K562 (cell line): ENCODE measurements around the gene TOR1AIP2. TPM values are rescaled to one million over a fixed set of nuclear protein-coding genes. Genes with fewer than 3 reads are reported as not detected.

Experiments
- ATF3 ChIP-seq, 2 experiments: fragments of 450-650 bp in 1 of 2; sonication (generic) in 1 of 2; formaldehyde crosslinking in 1 of 2; IDR thresholded peaks in 1 of 2; conservative IDR thresholded peaks in 1 of 2; 2 replicates each; pipeline versions ENCODE4 v1.6.1 to v1.8.1; 2016 to 2023; ENCODE audit warnings: mild to moderate bottlenecking in 2 of 2, moderate library complexity in 2 of 2, inconsistent platforms in 1 of 2, missing genetic modification reagents in 1 of 2
- FOXJ2 ChIP-seq: fragments of 200-800 bp; sonication (Bioruptor generic); IDR thresholded peaks from 2 replicates; pipeline ENCODE4 v1.6.1; 2016; ENCODE audit warnings: missing genetic modification characterization, missing compliant biosample characterization
- NFATC3 ChIP-seq: fragments of 450-650 bp; IDR thresholded peaks from 2 replicates; pipeline ENCODE4 v1.6.1; 2017; ENCODE audit warnings: mild to moderate bottlenecking
- NFIX ChIP-seq: fragments of 250-450 bp; sonication (Bioruptor Pico); IDR thresholded peaks from 2 replicates; pipeline ENCODE4 v1.4.0; 2020; ENCODE audit warnings: low read depth, mild to moderate bottlenecking, moderate library complexity
- PKNOX1 ChIP-seq: fragments of 450-650 bp; IDR thresholded peaks from 2 replicates; pipeline ENCODE4 v1.6.1; 2016
- POLR2H ChIP-seq: IDR thresholded peaks from 2 replicates; pipeline ENCODE4 v1.6.1; 2016; ENCODE audit warnings: missing genetic modification characterization, low read depth, mild to moderate bottlenecking, control low read depth, missing compliant biosample characterization, moderate library complexity
- RAD21 ChIP-seq, 2 experiments: fragments of 250-450 bp in 1 of 2; fragments of 450-650 bp in 1 of 2; sonication (Bioruptor Pico) in 1 of 2; formaldehyde crosslinking in 1 of 2; IDR thresholded peaks in 1 of 2; conservative IDR thresholded peaks in 1 of 2; 2 replicates each; pipeline versions ENCODE4 v1.4.0 to v1.8.0; 2020 to 2022; ENCODE audit warnings: mild to moderate bottlenecking in 2 of 2, moderate library complexity in 1 of 2
- REST ChIP-seq, 2 experiments: fragments of 450-650 bp; formaldehyde crosslinking in 1 of 2; IDR thresholded peaks; 2 replicates each; pipeline versions ENCODE4 v1.4.0 to v1.6.1; 2014 to 2020; ENCODE audit warnings: mild to moderate bottlenecking in 2 of 2, borderline replicate concordance in 1 of 2, low read depth in 1 of 2
- SMAD3 ChIP-seq: fragments of 450-650 bp; formaldehyde crosslinking; conservative IDR thresholded peaks from 2 replicates; pipeline ENCODE4 v1.4.0; 2020; ENCODE audit warnings: mild to moderate bottlenecking
- TAF7 ChIP-seq: fragments of 450-650 bp; IDR thresholded peaks from 2 replicates; pipeline ENCODE4 v1.6.1; 2016; ENCODE audit warnings: missing genetic modification characterization, missing compliant biosample characterization
- THAP7 ChIP-seq: fragments of 250-450 bp; sonication (Bioruptor Pico); IDR thresholded peaks from 2 replicates; pipeline ENCODE4 v1.5.0; 2021
- U2AF1 ChIP-seq: fragments of 200-400 bp; formaldehyde crosslinking; optimal IDR thresholded peaks from 2 replicates; pipeline ENCODE3; 2017; ENCODE audit warnings: mild to moderate bottlenecking, low read depth, low read length, moderate library complexity
- ZBTB17 ChIP-seq: fragments of 450-650 bp; formaldehyde crosslinking; IDR thresholded peaks from 2 replicates; pipeline ENCODE4 v1.4.0; 2020; ENCODE audit warnings: mild to moderate bottlenecking
- ZNF175 ChIP-seq: fragments of 200-800 bp; sonication (Bioruptor generic); IDR thresholded peaks from 2 replicates; pipeline ENCODE4 v1.6.1; 2016; ENCODE audit warnings: low read depth, mild to moderate bottlenecking, missing genetic modification characterization, missing compliant biosample characterization
- ZNF644 ChIP-seq: fragments of 200-800 bp; sonication (Bioruptor generic); IDR thresholded peaks from 2 replicates; pipeline ENCODE4 v1.6.1; 2016; ENCODE audit warnings: low read depth, missing genetic modification characterization, missing compliant biosample characterization
- ZNF778 ChIP-seq: fragments of 450-650 bp; formaldehyde crosslinking; IDR thresholded peaks from 2 replicates; pipeline ENCODE4 v1.4.0; 2020; ENCODE audit warnings: mild to moderate bottlenecking, moderate library complexity
- polyA plus RNA-seq, 8 experiments: library from polyadenylated mRNA; depleted of rRNA in 4 of 8; stranded (reverse) in 5 of 8; unstranded in 3 of 8; fragments of >200 nt; fragmentation: Nextera tagmentation in 2 of 8; fragmentation: Illumina TruSeq in 1 of 8; extraction: Ambion mirVana in 2 of 8; extraction: Trizol in 1 of 8; gene quantifications; 2 replicates each; pipeline versions ENCODE4 v1.2.1 to v1.2.3, GENCODE V29; 2011 to 2014; ENCODE audit warnings: inconsistent platforms in 1 of 8, missing spikeins in 1 of 8
- total RNA-seq, 7 experiments: library from RNA; depleted of rRNA in 6 of 7; stranded (reverse); fragments of >200 nt in 6 of 7; fragmentation: Illumina TruSeq in 2 of 7; extraction: Trizol in 2 of 7; gene quantifications; 2 replicates each; pipeline versions ENCODE4 v1.2.1 to v1.2.3, GENCODE V29; 2011 to 2021; ENCODE audit warnings: low replicate concordance in 1 of 7

Gene TOR1AIP2
- total and polyA plus RNA-seq, 9 of the 15 experiments (the other 6 are each of a cell fraction or from before 2014, with no cell fraction given), result 16.7 to 122 (median 41.4) TPM

- TF ChIP-seq PKNOX1 (peak; percentile 32; the same call in 1 of the 2 replicates), NFIX (CRISPR knock-in tag) (no peak), FOXJ2 (tag) (no peak), POLR2H (tag) (no peak), THAP7 (CRISPR knock-in tag) (no peak), ATF3 (IDR thresholded peaks at IDR 0.05) (no peak), ATF3 (CRISPR knock-in tag; conservative IDR thresholded peaks at IDR 0.05) (no peak), TAF7 (tag) (no peak), NFATC3 (no peak), ZNF175 (CRISPR knock-in tag) (no peak), REST (IDR thresholded peaks at IDR 0.05; ENCODE audit: borderline replicate concordance) (peak; percentile 66), REST (CRISPR knock-in tag; IDR thresholded peaks at IDR 0.05; ENCODE audit: low read depth) (no peak), RAD21 (CRISPR knock-in tag; conservative IDR thresholded peaks at IDR 0.05 in 1 of 2, IDR thresholded peaks at IDR 0.05 in 1 of 2) (peak; percentile 59 to 78), ZNF778 (no peak), U2AF1 (no peak), ZNF644 (tag) (no peak), ZBTB17 (CRISPR knock-in tag) (no peak), SMAD3 (CRISPR knock-in tag) (no peak)
Measured at GRCh38 chr1:179809506-179810366, 67.9 kb downstream of the TOR1AIP2 start (continued).
